Thoracic aorta (tissue), 2 donors: ENCODE measurements around the gene LDLRAD4. TPM values are rescaled to one million over a fixed set of nuclear protein-coding genes. Genes with fewer than 3 reads are reported as not detected.
A peak's percentile ranks its signal among the peaks of the same experiment; 100 is the strongest.

Experiments
- ATAC-seq: fragments of 150-250 bp; one replicate; pipeline ENCODE4 v1.8.0; 2017; ENCODE audit warnings: low read depth; ENCODE audit not compliant: insufficient number of reproducible peaks, low FRiP score
- DNase-seq: peaks from one replicate; pipeline ENCODE4 v3.0.0-alpha.2; 2020; ENCODE audit warnings: low spot score
- H3K27ac ChIP-seq, 2 donors: fragments of 200-600 bp; sonication (generic); 1 replicate in 1 of 2; 2 replicates in 1 of 2; pipeline ENCODE4 v1.5.1; 2016; ENCODE audit warnings: mild to moderate bottlenecking in 2 of 2, moderate library complexity in 2 of 2
- H3K27me3 ChIP-seq: fragments of 200-600 bp; sonication (generic); replicated peaks from 2 replicates; pipeline ENCODE4 v1.6.0; 2016; ENCODE audit warnings: mild to moderate bottlenecking; ENCODE audit not compliant: insufficient read depth
- H3K36me3 ChIP-seq: fragments of 200-600 bp; sonication (generic); one replicate; pipeline ENCODE4 v1.5.1; 2016
- H3K4me1 ChIP-seq, 2 donors: fragments of 200-600 bp; sonication (generic); 1 replicate in 1 of 2; 2 replicates in 1 of 2; pipeline versions ENCODE4 v1.5.1 to v1.6.0; 2016; ENCODE audit warnings: low read depth in 2 of 2, mild to moderate bottlenecking in 1 of 2; ENCODE audit not compliant: control insufficient read depth in 1 of 2
- H3K4me3 ChIP-seq: fragments of 200-600 bp; sonication (generic); 2 replicates; pipeline ENCODE4 v1.5.1; 2016; ENCODE audit warnings: mild to moderate bottlenecking
- H3K9me3 ChIP-seq: fragments of 200-600 bp; sonication (generic); 2 replicates; pipeline ENCODE4 v1.5.1; 2016
- total RNA-seq, 2 donors: library from RNA; depleted of rRNA; stranded (reverse); fragments of >200 nt; gene quantifications; one replicate each; pipeline versions ENCODE4 v1.1.0 to v1.2.3, GENCODE V29; 2016
- TF ChIP-seq, protein P1 (sequence below): fragments of 200-600 bp; sonication (generic); IDR thresholded peaks from one replicate; pipeline ENCODE4 v1.5.1; 2019; ENCODE audit warnings: antibody characterized with exemption

The LDLRAD4 gene
- total RNA-seq, 2 donors from 2014 or later, result 98.4 to 135 TPM

- Histone ChIP-seq H3K9me3 (no peaks in the 10 kb centered on the region), H3K27me3 (no peaks in the 10 kb centered on the region), H3K4me3 (peak overlapping the region; percentile 65), H3K4me1 (peaks cover 28 to 68% of the 10 kb centered on the region in 2 donors), H3K27ac (peak overlapping the region; percentile 88 to 93), H3K36me3 (no peaks in the 10 kb centered on the region)
- ATAC-seq, result peak; percentile 87
- DNase-seq, result peak; percentile 32
- TF ChIP-seq, protein P1, sequence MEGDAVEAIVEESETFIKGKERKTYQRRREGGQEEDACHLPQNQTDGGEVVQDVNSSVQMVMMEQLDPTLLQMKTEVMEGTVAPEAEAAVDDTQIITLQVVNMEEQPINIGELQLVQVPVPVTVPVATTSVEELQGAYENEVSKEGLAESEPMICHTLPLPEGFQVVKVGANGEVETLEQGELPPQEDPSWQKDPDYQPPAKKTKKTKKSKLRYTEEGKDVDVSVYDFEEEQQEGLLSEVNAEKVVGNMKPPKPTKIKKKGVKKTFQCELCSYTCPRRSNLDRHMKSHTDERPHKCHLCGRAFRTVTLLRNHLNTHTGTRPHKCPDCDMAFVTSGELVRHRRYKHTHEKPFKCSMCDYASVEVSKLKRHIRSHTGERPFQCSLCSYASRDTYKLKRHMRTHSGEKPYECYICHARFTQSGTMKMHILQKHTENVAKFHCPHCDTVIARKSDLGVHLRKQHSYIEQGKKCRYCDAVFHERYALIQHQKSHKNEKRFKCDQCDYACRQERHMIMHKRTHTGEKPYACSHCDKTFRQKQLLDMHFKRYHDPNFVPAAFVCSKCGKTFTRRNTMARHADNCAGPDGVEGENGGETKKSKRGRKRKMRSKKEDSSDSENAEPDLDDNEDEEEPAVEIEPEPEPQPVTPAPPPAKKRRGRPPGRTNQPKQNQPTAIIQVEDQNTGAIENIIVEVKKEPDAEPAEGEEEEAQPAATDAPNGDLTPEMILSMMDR, result no peak
Measured at GRCh38 chr18:13382366-13382953, 163.9 kb downstream of the LDLRAD4 start.

DNA sequence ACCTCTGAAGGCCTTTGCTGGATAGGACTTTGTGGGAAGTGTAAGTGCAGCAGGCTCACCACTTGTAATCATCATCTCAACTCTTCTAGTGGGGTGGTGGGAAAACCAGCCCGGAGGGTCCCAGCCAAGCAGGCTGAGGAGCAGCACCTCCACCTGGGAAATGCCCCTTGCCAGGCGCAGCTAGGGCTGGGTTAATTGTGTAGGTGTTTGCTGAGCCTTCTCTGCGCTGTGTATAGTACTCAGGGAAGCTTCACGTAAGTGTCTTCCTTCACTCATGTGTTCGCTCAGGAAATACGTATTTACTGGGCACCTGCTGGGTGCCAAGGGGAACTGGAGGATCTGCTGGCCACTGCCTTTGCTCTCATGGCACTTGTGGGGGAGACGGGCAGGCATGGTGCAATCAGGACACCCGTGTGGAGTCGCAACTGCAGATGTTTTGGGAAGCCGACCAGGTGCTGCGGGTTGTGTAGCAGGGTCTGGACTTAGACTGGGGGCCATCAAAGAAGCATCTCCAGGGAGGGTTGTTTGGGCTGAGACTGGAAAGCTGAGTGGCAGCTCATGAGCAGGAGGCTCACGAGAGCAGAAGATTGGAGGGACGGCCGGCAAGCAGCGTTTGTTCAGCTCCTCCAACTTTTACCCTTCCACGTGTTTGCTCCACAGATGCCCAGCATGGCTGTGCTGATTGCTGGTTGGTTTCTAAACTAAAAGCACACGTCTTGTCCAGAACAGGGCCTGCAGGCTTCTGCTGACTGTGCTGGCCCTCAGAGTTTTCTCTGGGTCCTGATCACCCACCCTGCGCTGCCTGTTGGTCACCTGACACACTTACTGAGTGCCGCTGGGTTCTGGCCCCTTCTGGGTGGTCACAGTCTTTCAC, 164.6 kb downstream of the LDLRAD4 start:
- no peak for DNase-seq
- TF ChIP-seq, protein P1, result no peak
- ATAC-seq, result no peak
- Histone ChIP-seq H3K9me3 (no peaks in the 10 kb centered on the region), H3K36me3 (no peaks in the 10 kb centered on the region), H3K4me3 (peak overlapping the region; percentile 65), H3K4me1 (peaks cover 28 to 68% of the 10 kb centered on the region in 2 donors), H3K27ac (peak overlapping the region; percentile 88 to 93), H3K27me3 (no peaks in the 10 kb centered on the region)

GRCh38 chr18:13386891-13387801, 168.6 kb downstream of the LDLRAD4 start:
- no peaks in the 10 kb centered on the region for H3K27me3 ChIP-seq
- H3K27ac ChIP-seq, result peak overlapping the region in 1 of 2 donors; percentile 58
- H3K4me1 ChIP-seq, result peaks cover 20 to 68% of the 10 kb centered on the region in 2 donors
- DNase-seq (no peak), ATAC-seq (no peak)
- H3K36me3 ChIP-seq, result no peaks in the 10 kb centered on the region
- TF ChIP-seq, protein P1, result no peak
- H3K9me3 ChIP-seq, result no peaks in the 10 kb centered on the region
- no peak overlapping the region for H3K4me3 ChIP-seq

DNA sequence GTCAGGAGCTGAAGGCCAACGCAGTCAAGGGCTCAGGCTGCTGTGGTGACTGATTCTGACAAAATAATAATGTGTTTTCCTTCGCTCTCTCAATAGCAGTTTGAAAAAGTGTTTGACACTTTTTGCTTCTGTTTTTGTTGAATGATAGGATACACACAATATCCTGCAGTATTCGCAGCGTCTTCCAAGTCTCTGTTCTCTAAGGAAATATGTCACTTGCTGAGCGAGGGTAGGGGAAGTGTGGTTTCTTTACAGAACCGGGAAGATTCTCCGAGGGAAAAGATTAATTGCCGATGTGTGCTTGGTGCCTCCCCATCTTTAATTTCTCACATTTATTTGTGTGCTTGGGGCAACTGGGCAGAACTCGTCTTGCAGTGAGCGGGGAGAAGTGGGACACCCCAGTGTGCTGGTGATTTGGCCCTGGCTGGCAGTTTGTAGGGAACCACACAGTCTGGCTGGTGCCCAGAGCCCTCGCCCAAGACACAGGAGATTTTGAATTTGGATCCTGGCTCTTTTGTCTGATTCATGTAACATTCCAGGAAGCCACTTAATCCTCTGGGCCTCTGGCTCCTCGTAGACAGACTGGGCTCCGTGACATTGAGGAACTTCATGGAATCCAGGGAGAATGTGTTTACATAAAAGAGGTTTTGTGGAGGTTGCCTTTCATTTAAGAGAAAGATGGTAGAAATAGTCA, 169.4 kb downstream of the LDLRAD4 start:
- Histone ChIP-seq H3K9me3 (no peaks in the 10 kb centered on the region), H3K27ac (peak overlapping the region; percentile 18 to 58), H3K4me3 (no peak overlapping the region), H3K27me3 (no peaks in the 10 kb centered on the region), H3K36me3 (no peaks in the 10 kb centered on the region), H3K4me1 (peaks cover 14 to 60% of the 10 kb centered on the region in 2 donors)
- DNase-seq (no peak), ATAC-seq (no peak)
- TF ChIP-seq, protein P1, result no peak
